HepG2 (cell line): ENCODE data around the gene PTPRO. TPM values are rescaled to one million over a fixed set of nuclear protein-coding genes. Genes with fewer than 3 reads are reported as not detected.

ENCODE experiments used
- ATAC-seq: fragments of 200-7000 bp; cut with Tn5 transposase; 3 replicates; pipeline ENCODE4 v1.9.1; 2020; ENCODE audit warnings: mild to moderate bottlenecking, moderate library complexity
- BruUV-seq: library from RNA; stranded (reverse); fragments of 400-500 nt; replicated peaks from 2 replicates; lab custom pipeline; 2021; lab: Mats Ljungman, UMichigan
- CTCF ChIA-PET: fragments of 300-600 bp; formaldehyde crosslinking; extraction: SDS; loops from one replicate; lab custom pipeline; 2021; ENCODE audit warnings: low total read pairs, inconsistent platforms, low intra/inter-chr PET ratio; lab: Yijun Ruan, JAX
- POLR2A ChIA-PET: fragments of 350-600 bp; sonication (Branson Sonifier 250); formaldehyde crosslinking; loops from one replicate; lab custom pipeline; 2020; ENCODE audit warnings: antibody characterized with exemption, inconsistent platforms; lab: Yijun Ruan, JAX
- DNase-seq: peaks from one replicate; pipeline ENCODE4 v3.0.0-alpha.2; 2015; ENCODE audit warnings: low spot score
- FAIRE-seq: peaks from 3 replicates; lab custom pipeline; 2011; peaks lifted over from hg19 to GRCh38; lab: Jason Lieb, UNC
- H2AFZ ChIP-seq: one replicate; pipeline ENCODE4 v1.6.1; 2011; ENCODE audit warnings: low read length, inconsistent platforms
- H3K27ac ChIP-seq: fragments of 300-600 bp; 3 replicates; pipeline ENCODE4 v1.8.0; 2011; ENCODE audit warnings: mixed run types, mild to moderate bottlenecking, mixed read lengths, low read length, inconsistent platforms; ENCODE audit not compliant: insufficient read depth; ENCODE audit errors: extremely low read length
- H3K27me3 ChIP-seq, 2 experiments: fragments of 200-600 bp in 1 of 2; 2 replicates in 1 of 2; 3 replicates in 1 of 2; pipeline versions ENCODE4 v1.6.0 to v1.8.0; 2011; ENCODE audit warnings: low read length in 2 of 2, mild to moderate bottlenecking in 2 of 2, moderate library complexity in 2 of 2, inconsistent platforms in 1 of 2; ENCODE audit not compliant: insufficient read depth in 2 of 2, control insufficient read depth in 1 of 2
- H3K36me3 ChIP-seq, 2 experiments: fragments of 200-600 bp in 1 of 2; replicated peaks in 1 of 2; 2 replicates in 1 of 2; 3 replicates in 1 of 2; pipeline versions ENCODE4 v1.5.1 to v1.8.0; 2011; ENCODE audit warnings: low read length in 2 of 2, inconsistent platforms in 1 of 2; ENCODE audit not compliant: insufficient read depth in 2 of 2, control insufficient read depth in 1 of 2
- H3K4me1 ChIP-seq: 2 replicates; pipeline ENCODE4 v1.5.1; 2012; ENCODE audit warnings: low read length, inconsistent platforms; ENCODE audit not compliant: insufficient read depth
- H3K4me2 ChIP-seq: 2 replicates; pipeline ENCODE4 v1.6.0; 2011; ENCODE audit warnings: low read depth, low read length, inconsistent platforms
- H3K4me3 ChIP-seq, 3 experiments: fragments of 200-600 bp in 1 of 3; sonication (generic), shearing (Covaris generic) in 1 of 3; replicated peaks in 1 of 3; 2 replicates each; pipeline ENCODE4 v1.5.1; 2011 to 2016; ENCODE audit warnings: low read length in 3 of 3, inconsistent platforms in 2 of 3, low read depth in 2 of 3, mild to moderate bottlenecking in 2 of 3, control low read depth in 1 of 3, mixed read lengths in 1 of 3; ENCODE audit not compliant: insufficient read depth in 1 of 3
- H3K79me2 ChIP-seq: one replicate; pipeline ENCODE4 v1.6.1; 2011; ENCODE audit warnings: low read length, inconsistent platforms; ENCODE audit not compliant: insufficient read depth
- H3K9ac ChIP-seq: 2 replicates; pipeline ENCODE4 v1.6.0; 2011; ENCODE audit warnings: mild to moderate bottlenecking, low read depth, low read length, inconsistent platforms; ENCODE audit not compliant: insufficient read depth
- H3K9me3 ChIP-seq: 2 replicates; pipeline ENCODE4 v1.5.1; 2012; ENCODE audit warnings: mild to moderate bottlenecking, low read length
- H4K20me1 ChIP-seq: 2 replicates; pipeline ENCODE4 v1.6.0; 2011; ENCODE audit warnings: inconsistent platforms, mild to moderate bottlenecking, low read length, moderate library complexity; ENCODE audit not compliant: insufficient read depth
- E2F5 ChIP-seq: sonication (generic); formaldehyde crosslinking; conservative IDR thresholded peaks from 2 replicates; pipeline ENCODE4 v1.4.0; 2020; ENCODE audit warnings: missing genetic modification reagents
- EEA1 ChIP-seq: sonication (generic); formaldehyde crosslinking; IDR thresholded peaks from 2 replicates; pipeline ENCODE4 v1.5.1; 2020; ENCODE audit warnings: mild to moderate bottlenecking, missing genetic modification reagents, borderline replicate concordance
- FOXA3 ChIP-seq: IDR thresholded peaks from 2 replicates; pipeline ENCODE4 v1.6.1; 2016; ENCODE audit warnings: missing genetic modification reagents, missing compliant biosample characterization
- HNRNPK ChIP-seq: fragments of 200-400 bp; formaldehyde crosslinking; IDR thresholded peaks from 2 replicates; pipeline ENCODE4 v1.6.1; 2018; ENCODE audit warnings: low read length, low read depth, moderate library complexity, mild to moderate bottlenecking; ENCODE audit not compliant: poor library complexity, severe bottlenecking
- HNRNPLL ChIP-seq: fragments of 200-400 bp; formaldehyde crosslinking; IDR thresholded peaks from 2 replicates; pipeline ENCODE4 v1.6.1; 2017; ENCODE audit warnings: mild to moderate bottlenecking, low read depth, low read length; ENCODE audit not compliant: poor library complexity, severe bottlenecking
- JUN ChIP-seq: sonication (generic); formaldehyde crosslinking; IDR thresholded peaks from 2 replicates; pipeline ENCODE4 v1.4.0; 2020; ENCODE audit warnings: mild to moderate bottlenecking, missing genetic modification reagents
- NFATC3 ChIP-seq: sonication (generic); formaldehyde crosslinking; IDR thresholded peaks from 2 replicates; pipeline ENCODE4 v1.5.1; 2020; ENCODE audit warnings: mild to moderate bottlenecking, missing genetic modification reagents
- RBM22 ChIP-seq: fragments of 200-400 bp; formaldehyde crosslinking; optimal IDR thresholded peaks from 2 replicates; pipeline ENCODE3; 2017; ENCODE audit warnings: mild to moderate bottlenecking, low read length, moderate library complexity
- SATB2 ChIP-seq: sonication (generic); formaldehyde crosslinking; IDR thresholded peaks from 2 replicates; pipeline ENCODE4 v1.5.0; 2020; ENCODE audit warnings: missing genetic modification reagents
- ZBTB10 ChIP-seq: sonication (generic); formaldehyde crosslinking; IDR thresholded peaks from 2 replicates; pipeline ENCODE4 v1.4.0; 2020; ENCODE audit warnings: missing genetic modification reagents, borderline replicate concordance
- ZBTB39 ChIP-seq: sonication (generic); formaldehyde crosslinking; IDR thresholded peaks from 2 replicates; pipeline ENCODE4 v1.5.0; 2020; ENCODE audit warnings: missing genetic modification reagents
- ZFP36 ChIP-seq: fragments of 150-350 bp; IDR thresholded peaks from 2 replicates; pipeline ENCODE4 v1.6.1; 2018; ENCODE audit warnings: borderline replicate concordance, low read length, low read depth; ENCODE audit not compliant: partially characterized antibody
- ZNF281 ChIP-seq: sonication (generic); formaldehyde crosslinking; IDR thresholded peaks from 2 replicates; pipeline ENCODE4 v1.4.0; 2020; ENCODE audit warnings: missing genetic modification reagents, borderline replicate concordance
- ZNF816 ChIP-seq: sonication (generic); formaldehyde crosslinking; IDR thresholded peaks from 2 replicates; pipeline ENCODE4 v1.8.0; 2022; ENCODE audit warnings: missing genetic modification reagents, mild to moderate bottlenecking, borderline replicate concordance
- WGBS: methylation state at CpG from one replicate; pipeline ENCODE4 v1.1.6; 2017; ENCODE audit warnings: low lambda C conversion rate; 5-methylcytosine and 5-hydroxymethylcytosine counted together
- in situ Hi-C: cut with HindIII; loops from 2 replicates; pipeline ENCODE4 v1.10.0; 2017; ENCODE audit warnings: low pct_unique_long_range_greater_than_20kb; ENCODE audit not compliant: extremely low pct_ligation_motif_present
- intact Hi-C: fragments of 100-400 bp; cut with micrococcal nuclease; formaldehyde crosslinking; loops from one replicate; pipeline ENCODE4 v1.10.0; 2022; ENCODE audit not compliant: unreplicated experiment
- polyA plus RNA-seq, 8 experiments: library from polyadenylated mRNA; depleted of rRNA in 3 of 8; stranded (reverse) in 7 of 8; unstranded in 1 of 8; fragments of >200 nt; fragmentation: Illumina TruSeq in 4 of 8; extraction: Trizol in 4 of 8; gene quantifications; 2 replicates each; pipeline versions ENCODE4 v1.2.1 to v1.2.3, GENCODE V29; 2011 to 2016; ENCODE audit warnings: low read depth in 4 of 8, missing spikeins in 1 of 8, mixed read lengths in 1 of 8; ENCODE audit not compliant: insufficient read depth in 1 of 8
- total RNA-seq, 5 experiments: library from RNA; depleted of rRNA; stranded (reverse); fragments of >200 nt; fragmentation: Illumina TruSeq; extraction: Trizol; gene quantifications; 2 replicates each; pipeline ENCODE4 v1.2.3, GENCODE V29; 2016; ENCODE audit warnings: low read depth in 1 of 5

PTPRO gene
- total and polyA plus RNA-seq, 2 of the 13 experiments (the other 11 are each of a cell fraction or from before 2014, with no cell fraction given): 0.04 TPM; not detected in 1

- TF ChIP-seq ZBTB39 (CRISPR knock-in tag) (no peak), ZBTB10 (CRISPR knock-in tag) (no peak), RBM22 (no peak)
- TF ChIP-seq, all 625 proteins: peak for 0
Measured at GRCh38 chr12:15546102-15546701, 223.9 kb downstream of the PTPRO start (continued).

- Histone ChIP-seq H4K20me1 (no peaks in the 10 kb centered on the region), H3K27ac (no peak overlapping the region), H3K9me3 (no peaks in the 10 kb centered on the region), H3K4me2 (no peak overlapping the region), H3K79me2 (no peaks in the 10 kb centered on the region), H3K27me3 (no peaks in the 10 kb centered on the region; a peak in 1 of 5 replicates), H3K36me3 (no peaks in the 10 kb centered on the region), H2AFZ (no peak overlapping the region), H3K4me1 (no peaks in the 10 kb centered on the region), H3K9ac (no peak overlapping the region), H3K4me3 (no peak overlapping the region)
- in situ Hi-C loops (no loop called here), intact Hi-C loops (no loop called here)
- ATAC-seq (no peak), DNase-seq (no peak), FAIRE-seq (no peak)
- ChIA-PET CTCF (no interaction called here), POLR2A (no interaction called here)
- BruUV-seq: no TSS peak
- 23% methylated on average over 5 of the region's 5 CpGs for WGBS
- TF ChIP-seq FOXA3 (CRISPR knock-in tag) (no peak), ZNF816 (CRISPR knock-in tag) (no peak), HNRNPK (no peak), HNRNPLL (no peak), NFATC3 (CRISPR knock-in tag) (no peak), ZFP36 (no peak), E2F5 (CRISPR knock-in tag) (no peak), EEA1 (CRISPR knock-in tag) (no peak), SATB2 (CRISPR knock-in tag) (no peak), JUN (CRISPR knock-in tag) (no peak), ZNF281 (CRISPR knock-in tag) (no peak)
Measured at GRCh38 chr12:15547063-15547462, 224.8 kb downstream of the PTPRO start.
